Mesothelial cell of epicardium (in vitro differentiated cells): ENCODE measurements around the gene HOXD9. TPM values are rescaled to one million over a fixed set of nuclear protein-coding genes. Genes with fewer than 3 reads are reported as not detected.

ENCODE experiments used
- DNase-seq, 2 experiments: peaks; one replicate each; pipeline ENCODE4 v3.0.0; 2021; ENCODE audit warnings: low spot score in 2 of 2; ENCODE audit not compliant: unreplicated experiment in 2 of 2
- H3K27ac Mint-ChIP-seq: 2 replicates; pipeline ENCODE4 v1.8.0; 2021; ENCODE audit warnings: mixed read lengths
- H3K27me3 Mint-ChIP-seq: 2 replicates; pipeline ENCODE4 v1.8.0; 2021; ENCODE audit warnings: low read depth, mixed read lengths
- H3K36me3 Mint-ChIP-seq: 2 replicates; pipeline ENCODE4 v1.8.0; 2021; ENCODE audit warnings: mixed read lengths
- H3K4me1 Mint-ChIP-seq: 2 replicates; pipeline ENCODE4 v1.8.0; 2021; ENCODE audit warnings: mixed read lengths
- H3K4me3 Mint-ChIP-seq: 2 replicates; pipeline ENCODE4 v1.8.0; 2021; ENCODE audit warnings: mild to moderate bottlenecking, moderate library complexity, mixed read lengths
- H3K9me3 Mint-ChIP-seq: 2 replicates; pipeline ENCODE4 v1.8.0; 2021; ENCODE audit warnings: mixed read lengths
- CTCF ChIP-seq: fragments of 200-600 bp; sonication (generic); IDR thresholded peaks from one replicate; pipeline ENCODE4 v1.5.0; 2021; ENCODE audit warnings: antibody characterized with exemption; ENCODE audit not compliant: unreplicated experiment
- total RNA-seq: library from RNA; stranded (reverse); gene quantifications from 3 replicates; pipeline ENCODE4 v1.2.1, GENCODE V29; 2021

HOXD9 gene
- total RNA-seq, 1 donor from 2014 or later, result 1.1 TPM

GRCh38 chr2:176138923-176139660 lies 16.6 kb downstream of the HOXD9 start:
- no peak for TF ChIP-seq CTCF
- no peak for DNase-seq
- peaks cover 96% of the 10 kb centered on the region for H3K27me3 Mint-ChIP-seq
- no peak overlapping the region for H3K27ac Mint-ChIP-seq
- no peaks in the 10 kb centered on the region for H3K9me3 Mint-ChIP-seq
- H3K36me3 Mint-ChIP-seq, result peaks cover 3% of the 10 kb centered on the region
- H3K4me3 Mint-ChIP-seq, result no peak overlapping the region
- H3K4me1 Mint-ChIP-seq, result peaks cover 6% of the 10 kb centered on the region

- H3K4me1 Mint-ChIP-seq, result peaks cover 6% of the 10 kb centered on the region
- H3K9me3 Mint-ChIP-seq, result no peaks in the 10 kb centered on the region
- H3K36me3 Mint-ChIP-seq, result peaks cover 3% of the 10 kb centered on the region
- peak overlapping the region; percentile 60 for H3K4me3 Mint-ChIP-seq
- peaks cover 95% of the 10 kb centered on the region for H3K27me3 Mint-ChIP-seq
- no peak for TF ChIP-seq CTCF
- no peak overlapping the region for H3K27ac Mint-ChIP-seq
- DNase-seq, result no peak
Measured at GRCh38 chr2:176139661-176140512, 17.4 kb downstream of the HOXD9 start.

GRCh38 chr2:176140513-176141317 lies 18.2 kb downstream of the HOXD9 start:
- peak; percentile 93 for TF ChIP-seq CTCF
- Mint-ChIP-seq H3K4me1 (peaks cover 2% of the 10 kb centered on the region), H3K36me3 (peaks cover 3% of the 10 kb centered on the region), H3K4me3 (peak overlapping the region; percentile 60), H3K9me3 (no peaks in the 10 kb centered on the region), H3K27me3 (peaks cover 95% of the 10 kb centered on the region), H3K27ac (no peak overlapping the region)
- DNase-seq, result peak; percentile 77 to 92

GRCh38 chr2:176142281-176142680 lies 19.8 kb downstream of the HOXD9 start:
- Mint-ChIP-seq H3K4me3 (no peak overlapping the region), H3K27ac (no peak overlapping the region), H3K27me3 (peaks cover 97% of the 10 kb centered on the region), H3K9me3 (no peaks in the 10 kb centered on the region), H3K36me3 (peaks cover 3% of the 10 kb centered on the region), H3K4me1 (no peaks in the 10 kb centered on the region)
- DNase-seq, result no peak
- TF ChIP-seq CTCF, result no peak

- Mint-ChIP-seq H3K27ac (no peak overlapping the region), H3K4me3 (no peak overlapping the region), H3K27me3 (peaks cover 98% of the 10 kb centered on the region), H3K36me3 (peaks cover 2% of the 10 kb centered on the region), H3K9me3 (no peaks in the 10 kb centered on the region), H3K4me1 (peaks cover 5% of the 10 kb centered on the region)
- DNase-seq, result no peak
- TF ChIP-seq CTCF, result no peak
Measured at GRCh38 chr2:176145085-176145969, 22.8 kb downstream of the HOXD9 start.
